HEK293 (cell line): ENCODE measurements around the gene USP38.

Source experiments
- CTCF ChIA-PET: fragments of 350-600 bp; formaldehyde crosslinking; extraction: SDS; loops from one replicate; lab custom pipeline; 2021; ENCODE audit warnings: antibody characterized with exemption; lab: Yijun Ruan, JAX
- POLR2A ChIA-PET: fragments of 300-600 bp; formaldehyde crosslinking; extraction: SDS; loops from one replicate; lab custom pipeline; 2020; ENCODE audit warnings: antibody characterized with exemption, inconsistent platforms; lab: Yijun Ruan, JAX
- H3K27ac ChIP-seq: fragments of 200-500 bp; sonication (Bioruptor generic); 2 replicates; pipeline ENCODE4 v1.5.1; 2014; ENCODE audit warnings: low read depth, low read length, control low read depth, inconsistent platforms; ENCODE audit errors: extremely low read depth
- H3K36me3 ChIP-seq, 2 experiments: fragments of 200-500 bp in 1 of 2; sonication (Bioruptor generic) in 1 of 2; 1 replicate in 1 of 2; 2 replicates in 1 of 2; pipeline ENCODE4 v1.5.1; 2014 to 2017; ENCODE audit warnings: inconsistent platforms in 2 of 2, low read length in 2 of 2; ENCODE audit not compliant: control insufficient read depth in 2 of 2, insufficient read depth in 1 of 2
- H3K4me1 ChIP-seq: fragments of 200-500 bp; sonication (Bioruptor generic); 2 replicates; pipeline ENCODE4 v1.5.1; 2014; ENCODE audit warnings: mild to moderate bottlenecking, low read length, inconsistent platforms; ENCODE audit not compliant: control insufficient read depth, insufficient read depth
- H3K4me3 ChIP-seq: 2 replicates; pipeline ENCODE4 v1.5.1; 2011; ENCODE audit warnings: low read depth, mild to moderate bottlenecking, control low read depth, low read length, moderate library complexity
- H3K9me3 ChIP-seq: fragments of 200-500 bp; sonication (Bioruptor generic); 2 replicates; pipeline ENCODE4 v1.5.1; 2014; ENCODE audit warnings: low read depth, low read length, inconsistent platforms; ENCODE audit not compliant: control insufficient read depth, insufficient read depth
- PRDM1 ChIP-seq: fragments of 450-650 bp; formaldehyde crosslinking; IDR thresholded peaks from 2 replicates; pipeline ENCODE4; 2016; ENCODE audit warnings: missing biosample characterization, missing genetic modification characterization
- SCRT2 ChIP-seq: fragments of 450-650 bp; formaldehyde crosslinking; IDR thresholded peaks from 2 replicates; pipeline ENCODE4 v1.5.1; 2016; ENCODE audit warnings: missing biosample characterization, missing genetic modification characterization
- SP2 ChIP-seq: fragments of 450-650 bp; formaldehyde crosslinking; IDR thresholded peaks from 2 replicates; pipeline ENCODE4 v1.5.1; 2016; ENCODE audit warnings: missing biosample characterization, missing genetic modification characterization
- ZBTB1 ChIP-seq: fragments of 450-650 bp; formaldehyde crosslinking; IDR thresholded peaks from 2 replicates; pipeline ENCODE4 v1.5.1; 2016; ENCODE audit warnings: missing biosample characterization, missing genetic modification characterization
- ZNF146 ChIP-seq: fragments of 450-650 bp; formaldehyde crosslinking; IDR thresholded peaks from 2 replicates; pipeline ENCODE4 v1.5.1; 2016; ENCODE audit warnings: missing biosample characterization, missing genetic modification characterization
- ZNF2 ChIP-seq: fragments of 450-650 bp; formaldehyde crosslinking; IDR thresholded peaks from 2 replicates; pipeline ENCODE4 v1.5.1; 2016; ENCODE audit warnings: missing biosample characterization, missing genetic modification characterization
- ZNF280C ChIP-seq: fragments of 450-650 bp; formaldehyde crosslinking; IDR thresholded peaks from 2 replicates; pipeline ENCODE4 v1.5.1; 2016; ENCODE audit warnings: missing biosample characterization, missing genetic modification characterization
- ZNF350 ChIP-seq: fragments of 450-650 bp; formaldehyde crosslinking; IDR thresholded peaks from 2 replicates; pipeline ENCODE4 v1.5.0; 2017; ENCODE audit warnings: missing biosample characterization, mild to moderate bottlenecking, missing genetic modification characterization
- ZNF416 ChIP-seq: fragments of 450-650 bp; formaldehyde crosslinking; IDR thresholded peaks from 2 replicates; pipeline ENCODE4 v1.5.1; 2016; ENCODE audit warnings: missing biosample characterization, missing genetic modification characterization
- ZNF449 ChIP-seq: fragments of 450-650 bp; formaldehyde crosslinking; IDR thresholded peaks from 2 replicates; pipeline ENCODE4 v1.5.1; 2017; ENCODE audit warnings: missing biosample characterization, mild to moderate bottlenecking, missing genetic modification characterization, moderate library complexity
- ZNF501 ChIP-seq: fragments of 450-650 bp; formaldehyde crosslinking; IDR thresholded peaks from 2 replicates; pipeline ENCODE4 v1.5.1; 2016; ENCODE audit warnings: missing biosample characterization, missing genetic modification characterization
- ZNF518A ChIP-seq: fragments of 450-650 bp; formaldehyde crosslinking; conservative IDR thresholded peaks from 2 replicates; pipeline ENCODE4 v1.5.1; 2016; ENCODE audit warnings: low read depth, missing biosample characterization, missing genetic modification characterization
- ZNF529 ChIP-seq: fragments of 450-650 bp; formaldehyde crosslinking; IDR thresholded peaks from 2 replicates; pipeline ENCODE4 v1.5.1; 2017; ENCODE audit warnings: missing genetic modification characterization, missing biosample characterization; ENCODE audit not compliant: insufficient replicate concordance
- ZNF600 ChIP-seq: fragments of 450-650 bp; formaldehyde crosslinking; IDR thresholded peaks from 2 replicates; pipeline ENCODE4 v1.5.1; 2016; ENCODE audit warnings: missing biosample characterization, missing genetic modification characterization
- ZNF629 ChIP-seq: fragments of 450-650 bp; formaldehyde crosslinking; IDR thresholded peaks from 2 replicates; pipeline ENCODE4 v1.5.1; 2017; ENCODE audit warnings: missing biosample characterization, missing genetic modification characterization
- ZNF654 ChIP-seq: fragments of 450-650 bp; formaldehyde crosslinking; IDR thresholded peaks from 2 replicates; pipeline ENCODE4 v1.5.1; 2016; ENCODE audit warnings: low read depth, missing biosample characterization, missing genetic modification characterization
- ZNF837 ChIP-seq: fragments of 450-650 bp; formaldehyde crosslinking; IDR thresholded peaks from 2 replicates; pipeline ENCODE4 v1.5.1; 2016; ENCODE audit warnings: missing biosample characterization, missing genetic modification characterization
- TF ChIP-seq, protein P1 (sequence below): fragments of 450-650 bp; formaldehyde crosslinking; IDR thresholded peaks from 2 replicates; pipeline ENCODE4 v1.5.1; 2016; ENCODE audit warnings: missing biosample characterization, missing genetic modification characterization

USP38 gene

DNA sequence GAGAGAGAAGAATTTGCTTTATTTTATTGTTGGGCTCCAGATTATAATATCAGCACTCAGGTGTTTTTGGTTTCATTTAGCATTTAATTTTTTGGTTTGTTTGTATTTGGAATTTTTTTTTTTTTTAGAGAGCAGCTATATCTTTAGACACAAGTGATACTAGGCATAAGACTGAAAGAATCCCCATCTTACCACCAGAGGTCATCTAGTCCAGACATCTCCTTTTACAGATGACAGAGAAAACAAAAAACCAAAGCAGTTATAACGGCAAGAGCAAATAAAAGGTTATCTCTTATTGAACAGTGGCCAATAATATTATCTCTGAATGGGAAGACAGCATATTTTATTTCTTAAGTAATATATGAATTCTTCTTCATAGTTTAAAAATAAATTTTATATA is 22.8 kb downstream of the USP38 start:
- H3K4me1 ChIP-seq, result no peaks in the 10 kb centered on the region
- H3K9me3 ChIP-seq, result no peaks in the 10 kb centered on the region
- CTCF ChIA-PET, result interaction anchor here (0.7 kb wide), 1 partner anchor 129 kb away, joined by 3 read pairs; the partner anchor contains the start of gene GAB1
- TF ChIP-seq ZNF600, result no peak
- TF ChIP-seq ZNF654 (tag by site-specific recombination), result 0 out of 2 replicates have a peak, but pooled peaks have one; percentile 3
- TF ChIP-seq, all 188 proteins: peak for 1
- no peak overlapping the region for H3K4me3 ChIP-seq
- H3K36me3 ChIP-seq, result peaks cover 13 to 67% of the 10 kb centered on the region in 2 experiments
- POLR2A ChIA-PET, result no interaction called here
- H3K27ac ChIP-seq, result no peak overlapping the region

GRCh38 chr4:143212566-143212965 is 27.8 kb downstream of the USP38 start:
- H3K36me3 ChIP-seq, result peaks cover 4 to 51% of the 10 kb centered on the region in 2 experiments
- H3K4me1 ChIP-seq, result no peaks in the 10 kb centered on the region
- ChIA-PET POLR2A (interaction anchor here (0.5 kb wide), 1 partner anchor 124 kb away, joined by 3 read pairs; the partner anchor contains the start of gene GAB1), CTCF (interaction anchor here (1.5 kb wide), 2 partner anchors 12 to 125 kb away, joined by 3 to 4 read pairs; no protein-coding TSS in a partner anchor)
- H3K9me3 ChIP-seq, result no peaks in the 10 kb centered on the region
- no peak overlapping the region for H3K27ac ChIP-seq
- H3K4me3 ChIP-seq, result no peak overlapping the region
- TF ChIP-seq ZNF350 (no peak), SCRT2 (tag by site-specific recombination) (no peak), PRDM1 (tag by site-specific recombination) (no peak), ZNF416 (tag by site-specific recombination) (no peak)

GRCh38 chr4:143215873-143216272 is 31.2 kb downstream of the USP38 start:
- Histone ChIP-seq H3K36me3 (peaks cover 8 to 45% of the 10 kb centered on the region in 2 experiments; a peak in 2 of 3 replicates), H3K4me1 (no peaks in the 10 kb centered on the region), H3K27ac (no peak overlapping the region), H3K9me3 (no peaks in the 10 kb centered on the region), H3K4me3 (no peak overlapping the region)
- ChIA-PET POLR2A (no interaction called here), CTCF (no interaction called here)
- TF ChIP-seq ZNF529 (tag by site-specific recombination), result no peak
- TF ChIP-seq ZNF280C (tag by site-specific recombination), result no peak
- no peak for TF ChIP-seq ZNF629 (tag by site-specific recombination)
- TF ChIP-seq ZBTB1, result no peak

GRCh38 chr4:143224255-143224654 is 39.5 kb downstream of the USP38 start:
- ChIA-PET CTCF (interaction anchor here (0.5 to 0.9 kb wide), 2 partner anchors 12 to 24 kb away, joined by 3 to 4 read pairs; no protein-coding TSS in a partner anchor), POLR2A (no interaction called here)
- TF ChIP-seq ZNF501 (tag by site-specific recombination) (no peak), ZNF518A (tag by site-specific recombination) (no peak), ZNF837 (no peak), SP2 (no peak), ZNF146 (tag by site-specific recombination) (no peak), ZNF449 (tag by site-specific recombination) (no peak), ZNF2 (tag by site-specific recombination) (no peak)
- TF ChIP-seq, protein P1, sequence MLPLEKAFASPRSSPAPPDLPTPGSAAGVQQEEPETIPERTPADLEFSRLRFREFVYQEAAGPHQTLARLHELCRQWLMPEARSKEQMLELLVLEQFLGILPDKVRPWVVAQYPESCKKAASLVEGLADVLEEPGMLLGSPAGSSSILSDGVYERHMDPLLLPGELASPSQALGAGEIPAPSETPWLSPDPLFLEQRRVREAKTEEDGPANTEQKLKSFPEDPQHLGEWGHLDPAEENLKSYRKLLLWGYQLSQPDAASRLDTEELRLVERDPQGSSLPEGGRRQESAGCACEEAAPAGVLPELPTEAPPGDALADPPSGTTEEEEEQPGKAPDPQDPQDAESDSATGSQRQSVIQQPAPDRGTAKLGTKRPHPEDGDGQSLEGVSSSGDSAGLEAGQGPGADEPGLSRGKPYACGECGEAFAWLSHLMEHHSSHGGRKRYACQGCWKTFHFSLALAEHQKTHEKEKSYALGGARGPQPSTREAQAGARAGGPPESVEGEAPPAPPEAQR (tag by site-specific recombination), result no peak

More at GRCh38 chr4:143224255-143224654, 39.5 kb downstream of the USP38 start:
- no peak overlapping the region for H3K27ac ChIP-seq
- H3K4me1 ChIP-seq, result no peaks in the 10 kb centered on the region
- peaks cover 4 to 34% of the 10 kb centered on the region in 2 experiments; a peak in 2 of 3 replicates for H3K36me3 ChIP-seq
- no peak overlapping the region for H3K4me3 ChIP-seq
- H3K9me3 ChIP-seq, result no peaks in the 10 kb centered on the region
